Panc1 (cell line): Measurements from ENCODE around the gene RENBP. TPM values are rescaled to one million over a fixed set of nuclear protein-coding genes. Genes with fewer than 3 reads are reported as not detected.
A peak's percentile ranks its signal among the peaks of the same experiment; 100 is the strongest.

ENCODE experiments used
- ATAC-seq: fragments of 200-7000 bp; cut with Tn5 transposase; 2 replicates; pipeline ENCODE4 v1.9.1; 2020; ENCODE audit warnings: mild to moderate bottlenecking, moderate library complexity
- BruUV-seq: library from RNA; stranded (reverse); fragments of 400-500 nt; replicated peaks from 2 replicates; lab custom pipeline; 2021; lab: Mats Ljungman, UMichigan
- CTCF ChIA-PET: fragments of 300-600 bp; sonication (Branson Sonifier 250); formaldehyde crosslinking; loops from one replicate; lab custom pipeline; 2022; ENCODE audit warnings: antibody characterized with exemption; lab: Charles Lee
- POLR2A ChIA-PET: fragments of 300-600 bp; sonication (Branson Sonifier 250); formaldehyde crosslinking; loops from one replicate; lab custom pipeline; 2022; ENCODE audit warnings: antibody characterized with exemption; lab: Charles Lee
- DNase-seq: peaks from one replicate; pipeline ENCODE4 v3.0.0-alpha.2; 2010; ENCODE audit warnings: low read depth, low spot score
- H3K27ac ChIP-seq: 2 replicates; pipeline ENCODE4 v1.5.1; 2011; ENCODE audit warnings: mild to moderate bottlenecking, low read length, inconsistent platforms
- H3K27me3 ChIP-seq: fragments of 200-500 bp; sonication (Bioruptor generic); 2 replicates; pipeline ENCODE4 v1.6.0; 2014; ENCODE audit warnings: low read length, inconsistent platforms; ENCODE audit not compliant: control insufficient read depth, insufficient read depth
- H3K36me3 ChIP-seq: fragments of 200-500 bp; sonication (Bioruptor generic); 2 replicates; pipeline ENCODE4 v1.5.1; 2014; ENCODE audit warnings: inconsistent platforms, mild to moderate bottlenecking, low read length, moderate library complexity; ENCODE audit not compliant: control insufficient read depth, insufficient read depth
- H3K4me1 ChIP-seq: 2 replicates; pipeline ENCODE4 v1.5.1; 2011; ENCODE audit warnings: inconsistent platforms, mild to moderate bottlenecking, low read length, moderate library complexity; ENCODE audit not compliant: control insufficient read depth, insufficient read depth
- H3K4me3 ChIP-seq, 2 experiments: 2 replicates each; pipeline ENCODE4 v1.5.1; 2011 to 2012; ENCODE audit warnings: low read depth in 2 of 2, low read length in 2 of 2, mild to moderate bottlenecking in 2 of 2, inconsistent platforms in 1 of 2, moderate library complexity in 1 of 2
- H3K9me3 ChIP-seq: fragments of 200-500 bp; sonication (Bioruptor generic); 2 replicates; pipeline ENCODE4 v1.5.1; 2014; ENCODE audit warnings: low read depth, mild to moderate bottlenecking, inconsistent platforms, low read length, moderate library complexity; ENCODE audit not compliant: control insufficient read depth, insufficient read depth
- POLR2AphosphoS5 ChIP-seq: IDR thresholded peaks from 2 replicates; pipeline ENCODE4 v1.6.1; 2012; ENCODE audit warnings: mild to moderate bottlenecking, low read depth, low read length, moderate library complexity
- SIN3A ChIP-seq: IDR thresholded peaks from 2 replicates; pipeline ENCODE4 v1.6.1; 2012; ENCODE audit warnings: low read depth, mild to moderate bottlenecking, low read length, moderate library complexity, borderline replicate concordance; ENCODE audit not compliant: insufficient read depth
- TCF7L2 ChIP-seq: IDR thresholded peaks from 2 replicates; pipeline ENCODE4 v1.6.1; 2011; ENCODE audit warnings: mild to moderate bottlenecking, low read depth, low read length, inconsistent platforms
- in situ Hi-C: cut with HindIII; loops from 2 replicates; pipeline ENCODE4 v1.10.0; 2016; ENCODE audit warnings: low sequenced_read_pairs, low pct_unique_long_range_greater_than_20kb
- intact Hi-C: fragments of 100-400 bp; cut with micrococcal nuclease; formaldehyde crosslinking; loops from one replicate; pipeline ENCODE4 v1.10.0; 2022; ENCODE audit not compliant: unreplicated experiment
- total RNA-seq: library from RNA; stranded (reverse); gene quantifications from one replicate; pipeline ENCODE4 v1.2.1, GENCODE V29; 2021; ENCODE audit not compliant: unreplicated experiment
- TF ChIP-seq, protein P1 (sequence below): fragments of 450-650 bp; IDR thresholded peaks from 2 replicates; pipeline ENCODE4 v1.5.1; 2017; ENCODE audit warnings: mild to moderate bottlenecking
- TF ChIP-seq, protein P2 (sequence below), 2 experiments: IDR thresholded peaks; 2 replicates each; pipeline ENCODE4 v1.6.1; 2011 to 2012; ENCODE audit warnings: low read depth in 2 of 2, control low read depth in 1 of 2, low read length in 1 of 2, mild to moderate bottlenecking in 1 of 2, moderate library complexity in 1 of 2; ENCODE audit not compliant: insufficient read depth in 1 of 2

Gene RENBP
- total RNA-seq, 1 experiment from 2014 or later = 0.62 TPM

DNA sequence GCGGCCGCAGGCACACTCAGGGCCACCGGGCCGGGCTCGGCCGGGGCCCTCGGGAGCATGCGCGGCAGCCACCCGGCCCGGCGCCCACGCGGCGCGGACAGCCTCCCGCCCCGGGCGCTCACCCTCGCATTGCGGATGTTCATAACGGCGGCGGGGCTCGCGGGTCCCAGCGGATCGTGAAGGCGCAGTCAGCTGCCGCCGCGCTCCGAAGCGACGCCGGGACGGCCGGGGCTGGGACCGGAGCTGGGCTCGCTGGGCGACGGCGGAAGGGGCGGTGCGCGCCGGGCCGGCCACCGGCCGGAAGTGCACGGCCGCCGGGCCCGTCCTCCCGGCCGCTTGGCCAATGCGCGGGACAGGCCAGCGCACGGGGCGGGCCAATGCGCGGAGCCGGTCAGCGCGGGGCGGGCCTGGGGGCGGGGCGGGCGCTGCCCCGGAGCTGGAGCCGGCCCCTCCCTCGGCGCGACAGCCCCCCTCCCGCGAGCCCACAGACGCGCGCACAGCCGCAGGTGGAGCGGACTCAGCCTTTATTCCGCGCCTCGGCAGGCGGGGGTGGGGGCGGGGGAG lies 9.6 kb downstream of the RENBP start, which contains the start of gene NAA10:
Gene NAA10 (minus strand): TSS at position 276 of the 564 bp plus-strand sequence. CDS start 133 bp downstream, at position 143.
- H3K36me3 ChIP-seq = peaks cover 3% of the 10 kb centered on the region
- H3K9me3 ChIP-seq = no peaks in the 10 kb centered on the region
- BruUV-seq = no TSS peak

GRCh38 chrX:153934148-153934761 lies 10.2 kb downstream of the RENBP start:
- POLR2A ChIA-PET = no interaction called here
- no TSS peak for BruUV-seq
- ATAC-seq = peak; percentile 13; the same call in 1 of the 2 replicates

More for the DNA sequence above, 9.6 kb downstream of the RENBP start, which contains the start of gene NAA10:
- TF ChIP-seq SIN3A (no peak), POLR2AphosphoS5 (peak; percentile 57; the same call in 1 of the 2 replicates)
- ATAC-seq (peak; percentile 98), DNase-seq (no peak)
- in situ Hi-C loops (no loop called here), intact Hi-C loops (no loop called here)
- peaks cover 18% of the 10 kb centered on the region for H3K4me1 ChIP-seq
- peak within 1 kb of the TSS; percentile 94 to 95 for H3K4me3 ChIP-seq
- peak within 1 kb of the TSS; percentile 75 for H3K27ac ChIP-seq
- ChIA-PET POLR2A (interaction anchor here (0.6 kb wide), 1 partner anchor 32 kb away, joined by 3 read pairs; no protein-coding TSS in a partner anchor), CTCF (interaction anchor here (1.2 kb wide), 1 partner anchor 12 kb away, joined by 4 read pairs; no protein-coding TSS in a partner anchor)
- no peaks in the 10 kb centered on the region for H3K27me3 ChIP-seq

More at GRCh38 chrX:153934148-153934761, 10.2 kb downstream of the RENBP start:
- DNase-seq = no peak
- Histone ChIP-seq H3K4me1 (peaks cover 24% of the 10 kb centered on the region), H3K9me3 (no peaks in the 10 kb centered on the region), H3K36me3 (peaks cover 7% of the 10 kb centered on the region), H3K4me3 (peak overlapping the region; percentile 94 to 95), H3K27ac (peak overlapping the region; percentile 75), H3K27me3 (no peaks in the 10 kb centered on the region)
- intact Hi-C loops (no loop called here), in situ Hi-C loops (no loop called here)
- CTCF ChIA-PET = no interaction called here
- TF ChIP-seq, protein P1, sequence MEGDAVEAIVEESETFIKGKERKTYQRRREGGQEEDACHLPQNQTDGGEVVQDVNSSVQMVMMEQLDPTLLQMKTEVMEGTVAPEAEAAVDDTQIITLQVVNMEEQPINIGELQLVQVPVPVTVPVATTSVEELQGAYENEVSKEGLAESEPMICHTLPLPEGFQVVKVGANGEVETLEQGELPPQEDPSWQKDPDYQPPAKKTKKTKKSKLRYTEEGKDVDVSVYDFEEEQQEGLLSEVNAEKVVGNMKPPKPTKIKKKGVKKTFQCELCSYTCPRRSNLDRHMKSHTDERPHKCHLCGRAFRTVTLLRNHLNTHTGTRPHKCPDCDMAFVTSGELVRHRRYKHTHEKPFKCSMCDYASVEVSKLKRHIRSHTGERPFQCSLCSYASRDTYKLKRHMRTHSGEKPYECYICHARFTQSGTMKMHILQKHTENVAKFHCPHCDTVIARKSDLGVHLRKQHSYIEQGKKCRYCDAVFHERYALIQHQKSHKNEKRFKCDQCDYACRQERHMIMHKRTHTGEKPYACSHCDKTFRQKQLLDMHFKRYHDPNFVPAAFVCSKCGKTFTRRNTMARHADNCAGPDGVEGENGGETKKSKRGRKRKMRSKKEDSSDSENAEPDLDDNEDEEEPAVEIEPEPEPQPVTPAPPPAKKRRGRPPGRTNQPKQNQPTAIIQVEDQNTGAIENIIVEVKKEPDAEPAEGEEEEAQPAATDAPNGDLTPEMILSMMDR = no peak
- TF ChIP-seq SIN3A = no peak
- TF ChIP-seq, protein P2, sequence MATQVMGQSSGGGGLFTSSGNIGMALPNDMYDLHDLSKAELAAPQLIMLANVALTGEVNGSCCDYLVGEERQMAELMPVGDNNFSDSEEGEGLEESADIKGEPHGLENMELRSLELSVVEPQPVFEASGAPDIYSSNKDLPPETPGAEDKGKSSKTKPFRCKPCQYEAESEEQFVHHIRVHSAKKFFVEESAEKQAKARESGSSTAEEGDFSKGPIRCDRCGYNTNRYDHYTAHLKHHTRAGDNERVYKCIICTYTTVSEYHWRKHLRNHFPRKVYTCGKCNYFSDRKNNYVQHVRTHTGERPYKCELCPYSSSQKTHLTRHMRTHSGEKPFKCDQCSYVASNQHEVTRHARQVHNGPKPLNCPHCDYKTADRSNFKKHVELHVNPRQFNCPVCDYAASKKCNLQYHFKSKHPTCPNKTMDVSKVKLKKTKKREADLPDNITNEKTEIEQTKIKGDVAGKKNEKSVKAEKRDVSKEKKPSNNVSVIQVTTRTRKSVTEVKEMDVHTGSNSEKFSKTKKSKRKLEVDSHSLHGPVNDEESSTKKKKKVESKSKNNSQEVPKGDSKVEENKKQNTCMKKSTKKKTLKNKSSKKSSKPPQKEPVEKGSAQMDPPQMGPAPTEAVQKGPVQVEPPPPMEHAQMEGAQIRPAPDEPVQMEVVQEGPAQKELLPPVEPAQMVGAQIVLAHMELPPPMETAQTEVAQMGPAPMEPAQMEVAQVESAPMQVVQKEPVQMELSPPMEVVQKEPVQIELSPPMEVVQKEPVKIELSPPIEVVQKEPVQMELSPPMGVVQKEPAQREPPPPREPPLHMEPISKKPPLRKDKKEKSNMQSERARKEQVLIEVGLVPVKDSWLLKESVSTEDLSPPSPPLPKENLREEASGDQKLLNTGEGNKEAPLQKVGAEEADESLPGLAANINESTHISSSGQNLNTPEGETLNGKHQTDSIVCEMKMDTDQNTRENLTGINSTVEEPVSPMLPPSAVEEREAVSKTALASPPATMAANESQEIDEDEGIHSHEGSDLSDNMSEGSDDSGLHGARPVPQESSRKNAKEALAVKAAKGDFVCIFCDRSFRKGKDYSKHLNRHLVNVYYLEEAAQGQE (IDR thresholded peaks at IDR 0.05; ENCODE audit: insufficient read depth in 1 of 2, low read depth in 2 of 2, low read length in 1 of 2) = no peak
- TF ChIP-seq TCF7L2 = no peak
- TF ChIP-seq POLR2AphosphoS5 = no peak
